Measurements from ENCODE around the gene ULBP2.
"Not testable (repeated sequence)": the region's sequence is repeated elsewhere in the genome, so short reads cannot be mapped to it uniquely, and the experiment has no call there.

The ULBP2 gene

DNA sequence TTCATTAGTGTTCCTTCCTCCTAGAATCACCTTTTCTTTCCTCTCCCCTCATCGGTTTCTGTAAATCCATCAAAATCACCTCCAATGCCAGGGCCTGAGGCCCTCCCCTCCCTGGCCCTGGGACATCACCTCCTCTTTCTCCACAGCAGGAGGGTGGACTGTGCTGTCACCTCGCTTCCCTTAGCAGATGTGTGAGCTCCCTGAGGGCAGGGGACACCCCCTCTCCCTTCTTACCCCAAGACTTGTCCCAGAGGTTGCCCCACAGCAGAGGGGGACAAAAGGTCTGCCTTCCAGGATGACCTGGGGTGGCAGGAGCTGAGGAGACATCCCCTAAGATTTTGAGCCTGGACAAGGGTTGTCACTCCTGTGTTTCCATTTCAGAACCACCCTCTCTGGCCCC lies 27.8 kb downstream of the ULBP2 start:
- DNase-seq = no peak

DNA sequence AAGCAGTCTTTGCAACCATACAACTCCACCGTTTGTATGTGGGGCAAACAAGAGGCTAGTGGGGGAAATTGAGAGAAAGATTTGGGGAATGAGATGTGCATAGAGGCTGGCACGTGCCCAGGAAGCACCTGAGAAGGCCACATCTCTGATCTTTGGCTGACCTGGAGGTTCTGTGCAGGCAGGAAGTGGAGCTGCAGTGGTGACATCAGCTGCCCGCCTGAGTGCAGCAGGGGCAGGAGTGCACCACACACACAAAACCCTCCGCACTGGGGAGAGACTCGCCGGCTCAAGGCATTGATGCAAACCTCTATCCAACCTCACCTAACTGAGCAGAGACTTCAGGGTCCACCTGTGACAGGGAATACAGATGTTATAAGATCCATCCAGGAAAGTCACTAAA lies 32.6 kb downstream of the ULBP2 start:
- DNase-seq = not testable (repeated sequence)

DNA sequence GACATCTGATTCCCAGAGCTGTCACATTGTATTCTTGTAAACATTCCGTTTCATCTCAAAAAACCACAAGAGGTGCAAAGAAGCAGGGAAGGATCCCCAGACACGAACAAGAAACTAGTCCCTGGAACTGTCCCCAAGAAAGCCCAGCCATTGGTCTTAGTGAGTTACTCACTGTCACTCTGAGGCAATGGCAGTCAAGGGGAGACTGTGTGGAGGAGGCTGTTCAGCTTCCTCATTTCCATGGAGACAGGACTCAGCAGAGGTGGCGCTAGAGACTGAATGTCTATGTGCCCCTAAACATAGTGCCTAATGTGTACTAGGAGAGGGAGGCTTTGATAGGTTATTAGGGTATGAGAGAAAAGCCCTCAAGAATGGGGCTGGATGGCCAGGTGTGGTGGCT lies 33.0 kb downstream of the ULBP2 start:
- peak; percentile 61 to 75 (median 68) for DNase-seq

DNA sequence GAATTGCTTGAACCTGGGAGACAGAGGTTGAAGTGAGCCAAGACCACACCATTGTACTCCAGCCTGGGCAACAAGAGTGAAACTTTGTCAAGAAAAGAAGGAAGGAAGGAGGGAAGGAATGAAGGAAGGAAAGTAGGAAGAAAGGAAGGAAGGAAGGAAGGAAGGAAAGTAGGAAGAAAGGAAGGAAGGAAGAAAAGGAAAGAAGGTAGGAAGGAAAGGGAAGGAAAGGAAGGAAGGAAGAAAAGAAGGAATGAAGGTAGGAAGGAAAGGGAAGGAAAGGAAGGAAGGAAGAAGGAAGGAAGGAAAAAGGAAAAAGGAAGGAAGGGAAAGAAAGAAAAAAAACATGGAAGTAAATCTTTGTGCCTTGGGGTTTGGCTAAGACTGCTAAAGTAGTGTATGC lies 33.6 kb downstream of the ULBP2 start:
- no peak for DNase-seq

DNA sequence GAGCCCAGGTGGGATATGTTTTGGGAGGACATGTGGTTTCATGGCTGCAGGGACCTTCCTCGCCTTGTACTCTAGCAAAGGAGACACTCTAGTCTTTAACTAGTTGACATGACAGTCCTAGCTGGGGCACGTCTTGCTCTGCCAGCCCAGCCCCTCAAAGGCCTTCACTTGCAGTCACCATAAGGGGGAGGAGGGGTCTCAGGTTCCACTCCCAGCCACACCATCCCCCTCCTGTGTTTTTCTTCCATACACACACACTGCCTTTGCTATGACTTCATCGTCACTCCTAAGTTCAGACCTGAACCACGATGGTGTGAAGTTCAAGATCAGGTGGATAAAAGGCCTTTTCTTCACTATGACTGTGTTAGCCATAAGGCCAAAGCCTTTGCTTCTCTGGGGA lies 35.4 kb downstream of the ULBP2 start:
- DNase-seq = no peak

DNA sequence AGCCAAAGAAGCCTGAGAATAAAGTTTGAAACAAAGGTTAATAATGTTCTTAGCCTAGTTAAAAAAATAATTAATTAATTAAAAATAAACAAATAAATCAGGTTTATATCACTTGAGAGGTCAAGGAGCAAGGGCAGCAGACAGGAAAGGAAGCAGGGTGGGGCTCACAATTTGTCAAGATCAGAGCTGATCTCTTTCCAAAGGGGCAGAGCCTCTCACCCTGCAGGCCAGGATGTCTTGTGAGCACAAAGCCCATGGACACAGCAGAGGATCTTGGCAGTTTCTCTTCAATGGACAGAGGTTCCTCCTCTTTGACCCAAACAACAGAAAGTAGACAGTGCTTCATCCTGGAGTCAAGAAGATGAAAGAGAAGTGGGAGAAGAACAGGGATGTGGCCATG lies 36.8 kb downstream of the ULBP2 start:
- no peak for DNase-seq

DNA sequence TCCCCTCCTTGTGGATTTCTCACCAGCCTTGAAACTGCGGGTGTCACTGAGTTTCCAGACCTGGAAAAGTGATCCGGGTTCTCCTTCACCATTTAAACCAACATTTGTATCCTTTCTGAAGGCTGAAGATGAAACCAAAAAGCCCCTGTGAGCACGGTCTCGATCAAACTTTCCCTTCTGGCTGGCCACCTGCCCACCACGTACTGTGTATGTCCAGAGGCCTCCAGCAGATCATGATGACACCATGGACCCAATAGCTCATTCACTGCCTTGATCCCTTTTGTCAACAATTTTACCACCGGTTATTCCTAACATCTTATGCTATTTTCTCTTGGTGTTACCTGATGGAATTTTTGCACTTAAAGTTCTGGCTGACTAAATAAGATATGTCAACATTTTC lies 37.5 kb downstream of the ULBP2 start:
- no peak for DNase-seq

DNA sequence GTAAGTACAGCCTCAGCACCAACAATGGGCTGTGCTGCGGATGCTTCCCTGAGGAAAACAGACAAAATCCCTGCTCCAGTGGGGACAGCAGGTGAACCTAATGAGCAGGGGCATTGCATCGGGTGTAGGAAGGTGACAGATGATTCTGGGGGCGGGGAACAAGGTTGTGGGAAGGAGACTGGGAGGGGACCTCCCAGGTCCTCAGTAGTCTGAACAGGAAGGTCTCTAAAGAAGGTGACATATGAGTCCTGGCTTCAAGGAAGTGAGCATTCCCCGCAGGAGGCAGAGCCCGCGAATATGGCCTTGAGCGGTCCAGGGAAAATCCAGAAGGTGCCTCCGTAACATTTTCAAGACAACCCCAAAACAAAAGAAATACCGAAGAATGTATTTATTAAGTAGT lies 41.3 kb downstream of the ULBP2 start:
- no peak for DNase-seq

DNA sequence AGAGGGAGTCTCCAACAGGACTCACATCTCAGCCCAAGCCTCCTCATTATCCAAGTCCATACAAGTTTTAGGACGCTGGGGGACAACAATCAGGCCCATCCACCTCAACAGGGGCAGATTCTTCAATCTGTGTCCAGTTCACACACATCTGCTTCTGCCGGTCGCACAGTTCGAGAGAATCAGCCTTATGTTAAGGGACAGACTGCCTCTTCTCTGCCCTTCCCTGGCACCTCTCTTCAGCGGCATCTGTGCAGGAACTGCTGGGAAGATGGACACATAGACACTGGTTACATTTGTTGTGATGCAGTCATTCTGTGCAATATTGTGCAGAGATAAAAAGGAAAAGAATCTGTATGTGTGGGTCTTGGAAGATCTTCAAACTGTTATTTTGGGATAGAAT lies 43.0 kb downstream of the ULBP2 start:
- DNase-seq = no peak

DNA sequence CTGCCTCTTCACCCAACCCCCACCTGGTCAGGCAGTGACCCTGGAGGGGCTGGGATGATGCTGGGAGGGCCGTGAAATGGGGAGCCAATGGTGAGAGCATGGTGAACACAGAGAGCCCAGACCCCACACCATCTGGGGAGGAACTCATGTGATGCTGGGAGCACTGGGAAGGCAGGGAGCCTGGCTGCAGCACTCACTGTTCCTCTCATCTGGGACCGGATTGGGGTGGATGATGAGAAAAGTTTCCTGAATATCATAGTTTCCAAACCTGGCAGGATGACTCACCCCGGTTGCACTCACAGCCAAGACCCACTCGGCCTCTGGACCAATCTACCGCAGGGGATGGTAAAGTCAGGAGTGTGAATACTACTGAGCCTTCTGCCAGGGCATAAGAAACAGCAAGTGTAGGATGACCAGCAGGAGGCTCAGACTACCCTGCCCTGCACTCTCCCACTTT lies 43.7 kb downstream of the ULBP2 start:
- no peak for DNase-seq

DNA sequence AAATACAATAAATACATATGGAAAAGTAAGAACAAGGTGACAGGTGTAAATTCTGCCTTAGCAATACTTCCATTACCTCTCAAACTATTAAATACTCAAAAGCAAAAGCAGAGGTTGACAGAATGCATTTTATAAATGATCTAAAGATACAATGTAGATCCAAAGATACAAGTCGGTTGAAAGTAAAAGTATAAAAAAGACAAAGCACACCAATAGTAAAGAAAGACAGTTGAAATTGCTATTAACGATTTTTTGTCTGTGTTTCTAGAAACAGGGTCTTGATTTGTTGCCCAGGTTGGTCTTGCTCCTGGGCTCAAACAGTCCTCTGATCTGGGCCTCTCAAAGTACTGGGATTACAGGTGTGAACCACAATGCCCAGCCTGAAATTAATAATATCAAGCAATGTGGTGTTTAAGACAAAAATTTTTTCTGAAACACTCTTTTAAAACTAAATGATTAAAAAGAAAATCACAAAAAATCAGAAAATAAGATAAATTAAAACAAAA lies 45.8 kb downstream of the ULBP2 start:
- no peak for DNase-seq

DNA sequence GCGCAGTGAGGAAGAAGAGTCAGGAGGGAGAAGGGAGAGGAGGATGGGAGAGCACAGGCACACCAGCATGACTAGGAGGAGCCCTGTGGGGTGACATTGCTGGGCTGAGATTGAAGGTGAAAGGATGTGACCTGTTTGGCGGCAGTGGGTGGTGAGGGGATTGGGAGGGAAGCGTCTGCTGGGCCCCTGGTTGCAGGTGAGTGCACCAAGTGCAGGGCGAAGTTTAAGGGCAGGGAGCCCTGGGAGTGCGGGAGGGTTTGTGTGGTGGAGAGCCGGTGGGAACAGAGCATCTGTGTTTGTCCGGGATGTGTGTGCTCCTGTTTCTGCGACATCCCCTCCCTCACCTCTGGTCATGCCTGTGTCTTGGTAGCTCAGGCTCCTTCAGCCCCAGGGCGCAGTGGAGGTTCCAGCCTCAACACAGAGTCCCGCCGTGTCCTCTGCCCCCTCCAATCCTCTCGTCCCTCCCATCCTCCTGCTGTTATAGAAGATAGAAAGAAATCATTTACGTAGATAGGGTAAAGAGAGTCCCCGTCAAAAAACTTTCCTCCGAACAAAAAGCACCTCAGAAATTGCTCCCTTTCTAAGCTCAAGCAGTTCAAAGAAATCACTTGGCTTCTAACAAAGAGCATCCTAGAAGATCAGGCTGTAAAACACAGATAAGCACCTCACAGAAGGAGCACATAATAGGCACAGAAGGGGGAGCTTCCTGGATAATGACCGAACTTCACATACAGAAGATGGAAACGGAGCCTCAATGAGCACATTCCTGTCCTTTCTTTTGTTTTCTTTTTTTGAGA lies 46.9 kb downstream of the ULBP2 start:
- no peak for DNase-seq

DNA sequence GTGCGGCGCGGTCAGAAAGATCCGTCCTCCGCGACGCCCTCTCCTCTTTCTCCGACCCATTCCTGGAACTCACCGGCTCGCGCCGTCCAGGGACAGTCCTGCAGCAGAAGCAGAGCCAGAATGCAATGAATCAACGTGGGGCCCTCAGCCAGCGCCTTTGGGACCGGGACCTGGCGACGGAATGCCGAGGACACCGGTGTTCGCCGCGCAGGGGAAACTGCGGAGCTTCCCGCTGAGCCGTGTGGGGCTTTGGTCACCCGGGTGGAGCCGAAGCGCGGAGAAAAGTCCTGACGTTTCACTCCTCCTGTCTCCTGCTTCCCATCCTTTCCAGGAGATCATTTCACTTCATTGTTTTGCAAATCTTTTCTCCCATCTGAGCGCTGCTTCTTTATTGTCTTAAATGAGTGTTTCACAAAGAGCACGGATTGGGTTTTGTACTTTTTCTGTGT lies 48.4 kb downstream of the ULBP2 start:
- DNase-seq = no peak

DNA sequence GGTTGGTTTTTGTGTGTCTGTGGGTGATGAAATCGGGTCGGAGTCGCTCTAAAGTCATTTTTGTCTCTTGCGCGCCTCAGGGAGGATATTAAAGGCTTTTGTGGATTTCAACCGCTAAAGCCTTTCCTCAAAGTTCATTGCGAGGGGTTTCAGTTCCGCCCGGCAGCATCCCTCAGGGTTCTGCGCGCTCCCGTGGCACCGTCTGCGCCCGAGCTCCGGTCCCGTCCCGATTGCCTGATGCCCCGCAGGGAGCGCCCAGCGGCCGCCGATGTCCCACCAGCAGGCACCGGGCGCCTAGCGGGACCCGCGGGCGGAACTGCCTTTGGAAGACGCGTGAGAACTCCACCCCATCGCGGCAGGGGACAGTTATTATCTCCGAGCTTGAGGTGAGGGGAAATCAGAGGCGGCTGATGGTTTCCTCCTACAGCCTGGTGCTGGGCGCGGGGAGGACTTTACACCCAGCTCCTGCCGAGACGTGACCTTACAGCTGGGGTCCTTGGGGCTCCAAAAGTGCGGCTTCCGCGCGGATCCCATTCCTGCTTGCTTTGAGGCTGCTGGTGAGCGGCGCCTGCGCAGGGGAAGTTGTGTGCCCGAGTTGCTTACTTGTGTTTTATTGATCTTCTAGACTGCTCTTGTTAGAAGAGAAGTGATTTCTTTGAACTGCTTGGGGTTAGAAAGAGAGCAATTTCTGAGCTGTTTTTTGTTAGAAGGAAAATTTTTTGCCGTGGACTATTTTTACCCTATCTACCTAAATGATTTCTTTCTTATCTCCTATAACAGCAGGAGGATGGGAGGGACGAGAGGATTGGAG lies 49.1 kb downstream of the ULBP2 start:
- peak in 3 of 4 experiments; percentile 19 to 38 (median 37) for DNase-seq

DNA sequence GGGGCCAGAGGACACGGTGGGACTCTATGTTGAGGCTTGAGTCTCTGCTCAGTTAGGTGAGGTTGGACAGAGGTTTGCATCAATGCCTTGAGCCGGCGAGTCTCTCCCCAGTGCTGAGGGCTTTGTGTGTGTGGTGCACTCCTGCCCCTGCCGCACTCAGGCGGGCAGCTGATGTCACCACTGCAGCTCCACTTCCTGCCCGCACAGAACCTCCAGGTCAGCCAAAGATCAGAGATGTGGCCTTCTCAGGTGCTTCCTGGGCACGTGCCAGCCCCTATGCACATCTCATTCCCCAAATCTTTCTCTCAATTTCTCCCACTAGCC lies 49.6 kb downstream of the ULBP2 start:
- not testable (repeated sequence) for DNase-seq

DNA sequence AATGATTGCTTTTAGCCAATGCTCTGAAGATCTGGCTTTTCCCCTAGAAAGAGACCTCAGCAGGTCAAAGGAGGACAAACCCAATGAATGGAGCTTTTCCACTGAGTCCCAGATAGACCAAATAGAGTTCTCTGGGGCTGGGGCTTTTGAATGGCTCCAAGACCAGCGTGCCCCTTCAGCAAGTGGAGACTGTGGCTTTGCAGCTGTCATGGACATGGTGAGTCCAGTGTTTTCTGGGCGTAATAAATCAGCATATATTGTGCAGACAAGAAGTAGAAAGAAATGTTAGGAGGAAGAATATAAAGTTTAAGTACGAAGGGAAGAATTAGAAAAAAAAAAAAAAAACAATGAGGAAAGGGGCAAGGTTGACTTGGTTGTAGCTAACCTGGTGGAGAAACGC lies 50.0 kb downstream of the ULBP2 start:
- no peak for DNase-seq

DNA sequence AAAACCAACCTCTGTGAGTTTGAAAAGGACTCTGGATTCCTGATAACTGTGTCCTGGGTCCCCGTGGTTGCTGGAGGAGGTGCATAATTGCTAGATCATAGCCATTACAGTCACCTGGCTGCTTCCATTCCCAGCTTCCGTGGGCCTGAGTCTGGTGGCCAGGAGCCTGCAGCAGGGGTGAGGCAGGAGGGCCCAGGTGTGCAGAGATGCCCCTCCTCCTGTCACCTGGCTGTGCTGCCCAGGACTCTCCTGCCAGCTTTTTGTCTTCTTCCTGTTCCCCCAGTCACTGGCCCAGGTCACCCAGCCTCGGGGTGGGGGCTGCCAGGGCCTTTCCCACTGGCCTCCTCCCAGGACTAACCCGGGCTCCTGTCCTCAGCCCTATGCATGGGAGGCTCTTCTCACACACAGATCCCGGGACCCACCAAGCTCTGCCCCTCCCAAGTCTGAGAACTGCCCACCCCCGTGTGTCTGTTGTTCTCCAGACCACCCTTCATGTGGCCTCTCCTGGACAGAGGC lies 53.5 kb downstream of the ULBP2 start:
- no peak for DNase-seq

DNA sequence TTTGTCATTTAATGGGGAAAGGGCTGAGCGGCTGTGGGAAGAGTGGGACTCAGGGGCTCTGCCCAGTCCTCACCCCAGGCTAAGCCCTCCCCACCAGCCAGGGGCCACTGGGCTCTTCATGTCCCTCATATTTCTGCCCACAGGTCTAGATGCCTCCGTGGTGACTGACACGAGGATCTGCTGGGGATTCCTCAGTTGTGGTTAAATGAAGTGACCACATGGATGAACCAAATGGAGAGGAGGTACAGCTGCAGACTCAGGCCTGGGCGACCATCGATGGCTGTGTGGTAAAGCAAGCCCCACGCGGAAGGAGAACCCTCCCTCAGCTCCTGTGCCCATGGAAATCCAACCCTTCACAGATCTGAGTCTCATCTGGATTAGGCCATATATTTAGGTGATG lies 54.2 kb downstream of the ULBP2 start:
- no peak for DNase-seq

All from suppressor macrophage (primary cell).